GM19193 (cell line): ENCODE measurements around the gene KBTBD7.

ENCODE experiments used
- POLR2A ChIP-seq: IDR thresholded peaks from 4 replicates; pipeline ENCODE4 v1.6.1; 2011; ENCODE audit not compliant: insufficient read depth, insufficient read length; ENCODE audit errors: extremely low read depth

Gene KBTBD7

DNA sequence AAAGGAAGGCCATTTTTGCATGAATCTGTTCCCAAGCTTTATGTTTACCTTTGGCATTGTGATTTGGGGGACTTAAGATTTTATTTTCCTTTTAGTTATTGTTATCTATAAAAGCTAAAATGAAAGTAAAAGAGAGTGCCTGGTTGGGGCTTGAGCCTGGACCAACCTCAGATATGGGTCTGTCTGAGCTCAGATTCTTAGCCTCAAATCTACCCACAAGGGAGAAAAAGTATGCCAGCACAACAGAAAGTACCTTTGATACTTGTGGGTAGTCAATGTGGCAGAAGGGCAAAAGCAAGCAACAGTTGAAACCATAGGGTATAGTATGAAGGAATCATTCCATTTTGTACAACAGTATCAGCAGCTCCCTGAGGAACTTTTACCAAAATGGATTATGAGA lies 35.2 kb downstream of the KBTBD7 start:
- TF ChIP-seq POLR2A = no peak

DNA sequence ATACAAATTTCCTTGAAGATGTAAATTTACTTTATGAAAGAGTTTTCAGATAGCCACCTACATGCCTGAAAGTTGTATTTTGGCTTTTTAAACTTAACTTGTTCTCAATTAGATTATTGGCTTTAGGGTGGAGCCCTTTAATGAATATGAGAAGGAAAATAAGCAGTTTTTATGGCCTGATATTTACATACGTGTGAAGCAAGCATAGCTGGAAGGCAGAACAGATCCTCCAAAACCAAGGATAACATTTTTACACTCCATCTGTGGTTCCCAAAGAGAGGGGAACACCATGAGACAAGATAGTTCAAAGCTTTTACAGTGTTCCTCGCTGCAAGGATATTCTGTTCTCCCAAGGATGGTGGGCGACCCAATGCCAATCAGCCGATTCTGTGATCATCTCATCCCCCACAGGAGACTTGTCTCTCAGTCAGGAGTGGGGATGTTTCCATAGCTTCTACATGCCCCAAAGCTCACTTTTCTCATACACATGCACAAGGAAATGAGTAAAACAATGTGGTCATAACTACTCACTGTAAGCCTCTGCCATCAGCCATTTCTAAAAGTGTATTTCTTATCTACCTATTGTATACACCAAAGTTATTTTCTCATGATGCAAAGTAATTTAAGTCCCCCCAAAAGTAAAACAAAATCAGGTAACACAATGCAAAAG lies 37.2 kb downstream of the KBTBD7 start:
- no peak for TF ChIP-seq POLR2A

DNA sequence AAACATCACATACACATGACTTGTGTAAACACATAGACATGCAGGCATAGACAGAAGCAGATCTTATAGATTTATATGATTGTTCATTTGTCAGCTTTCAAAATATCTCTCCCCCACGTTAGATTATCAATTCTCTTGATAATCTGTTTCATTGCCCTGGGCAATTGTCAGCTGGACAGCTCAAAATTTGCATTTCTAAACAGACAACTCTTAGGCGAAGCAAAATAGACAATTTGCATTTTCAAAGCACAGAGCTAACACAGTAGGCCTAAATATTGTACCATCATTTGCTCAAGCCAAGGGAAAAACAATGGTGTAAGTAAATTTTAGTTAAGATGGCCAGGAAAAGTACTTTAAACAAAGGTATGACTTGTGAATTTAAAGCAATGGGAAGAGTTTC lies 37.7 kb downstream of the KBTBD7 start:
- no peak for TF ChIP-seq POLR2A

DNA sequence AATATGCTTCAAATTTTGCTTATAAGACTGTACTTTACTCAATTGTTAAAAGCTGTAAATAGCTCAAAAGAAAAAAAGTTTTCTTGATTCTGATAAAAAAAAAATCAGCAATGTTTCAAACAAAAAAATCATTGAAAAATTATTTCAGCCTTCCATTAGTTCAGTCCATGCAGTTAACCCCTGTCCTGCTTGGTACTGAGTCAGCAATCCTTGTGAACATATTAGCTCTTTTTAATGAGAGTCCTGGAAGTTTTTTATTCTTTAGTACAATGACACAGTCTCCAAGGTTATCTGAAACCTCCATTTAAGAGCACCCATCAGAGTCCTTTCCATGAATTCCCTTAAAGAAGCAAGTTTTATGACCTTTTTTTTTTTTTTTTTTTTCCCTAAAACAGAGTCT lies 40.3 kb downstream of the KBTBD7 start:
- no peak for TF ChIP-seq POLR2A

DNA sequence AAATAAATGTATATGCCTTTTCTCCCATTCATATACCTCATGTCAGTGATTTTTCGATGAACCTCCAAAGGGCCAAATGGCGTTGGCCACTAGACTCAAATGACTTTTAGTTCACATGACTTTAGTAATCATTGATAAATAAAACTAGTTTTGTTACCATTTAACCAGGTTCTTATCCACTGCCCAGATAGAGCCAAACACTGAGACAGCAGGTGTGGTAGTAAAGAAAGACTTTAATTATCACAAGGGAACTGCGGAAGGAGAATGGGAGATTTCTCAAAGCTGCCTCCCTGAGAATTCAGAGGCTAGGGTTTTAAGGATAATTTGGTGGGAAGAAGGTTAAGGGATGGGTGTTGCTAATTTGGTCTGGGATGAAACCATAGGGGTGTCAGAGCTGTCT lies 42.4 kb downstream of the KBTBD7 start:
- no peak for TF ChIP-seq POLR2A

DNA sequence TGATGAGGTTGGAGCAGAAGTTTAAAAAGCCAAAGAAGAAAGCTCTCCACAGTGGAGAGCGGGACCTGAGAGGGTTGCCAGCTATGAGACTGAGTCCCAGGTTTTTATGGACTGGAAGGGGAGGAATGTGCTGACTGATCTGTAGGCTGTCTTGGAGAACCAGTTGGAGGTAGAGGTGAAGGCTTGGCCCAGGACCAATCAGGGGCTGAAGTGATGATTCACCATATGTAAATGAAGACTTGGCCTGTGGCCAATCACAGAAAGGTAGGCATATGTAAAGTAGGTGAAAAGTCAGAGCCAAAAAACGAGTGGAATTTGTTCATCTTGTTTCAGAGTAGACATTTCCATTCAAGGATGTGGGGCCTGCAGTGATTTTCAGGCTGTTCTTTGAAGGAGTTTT lies 44.3 kb downstream of the KBTBD7 start:
- no peak for TF ChIP-seq POLR2A

DNA sequence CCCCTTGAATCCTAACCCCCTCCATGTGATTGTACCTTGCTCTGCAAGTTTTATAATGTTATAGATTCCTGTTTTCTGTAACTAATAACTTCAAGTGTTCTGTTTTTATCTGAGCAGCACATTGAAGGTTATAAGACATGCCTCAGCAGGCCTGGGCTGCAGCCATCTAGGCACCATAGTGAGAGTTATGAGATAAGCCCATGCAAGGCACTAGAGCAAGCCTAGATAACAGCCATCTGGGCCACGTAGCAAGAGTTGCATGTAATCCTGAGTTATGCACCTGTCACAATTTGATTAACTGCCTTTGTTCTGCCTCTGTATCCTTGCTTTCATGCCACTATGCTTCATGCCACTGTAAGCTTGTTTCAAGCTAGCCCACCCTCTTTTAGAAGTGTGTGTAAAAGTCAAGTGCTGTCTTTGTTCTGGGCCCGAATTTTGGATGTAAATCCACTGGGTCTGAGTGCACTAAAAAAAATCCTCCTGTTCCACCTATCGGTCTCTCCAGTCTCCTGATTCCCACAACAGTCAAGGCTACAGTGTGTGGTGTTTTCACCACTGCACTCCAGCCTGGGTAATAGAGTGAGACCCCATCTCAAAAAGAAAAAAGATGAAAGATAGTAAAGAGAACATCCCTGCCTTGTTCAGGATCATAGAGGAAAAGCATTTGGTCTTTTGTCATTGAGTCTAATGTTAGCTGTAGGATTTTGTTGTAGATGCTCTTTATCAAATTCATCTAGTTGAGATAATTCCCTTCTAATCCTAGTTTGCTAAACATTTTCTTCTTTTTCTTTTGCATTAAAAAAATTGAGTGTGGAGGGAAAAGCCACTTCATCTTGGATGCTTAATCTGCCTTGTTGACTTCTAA lies 45.7 kb downstream of the KBTBD7 start:
- no peak for TF ChIP-seq POLR2A

DNA sequence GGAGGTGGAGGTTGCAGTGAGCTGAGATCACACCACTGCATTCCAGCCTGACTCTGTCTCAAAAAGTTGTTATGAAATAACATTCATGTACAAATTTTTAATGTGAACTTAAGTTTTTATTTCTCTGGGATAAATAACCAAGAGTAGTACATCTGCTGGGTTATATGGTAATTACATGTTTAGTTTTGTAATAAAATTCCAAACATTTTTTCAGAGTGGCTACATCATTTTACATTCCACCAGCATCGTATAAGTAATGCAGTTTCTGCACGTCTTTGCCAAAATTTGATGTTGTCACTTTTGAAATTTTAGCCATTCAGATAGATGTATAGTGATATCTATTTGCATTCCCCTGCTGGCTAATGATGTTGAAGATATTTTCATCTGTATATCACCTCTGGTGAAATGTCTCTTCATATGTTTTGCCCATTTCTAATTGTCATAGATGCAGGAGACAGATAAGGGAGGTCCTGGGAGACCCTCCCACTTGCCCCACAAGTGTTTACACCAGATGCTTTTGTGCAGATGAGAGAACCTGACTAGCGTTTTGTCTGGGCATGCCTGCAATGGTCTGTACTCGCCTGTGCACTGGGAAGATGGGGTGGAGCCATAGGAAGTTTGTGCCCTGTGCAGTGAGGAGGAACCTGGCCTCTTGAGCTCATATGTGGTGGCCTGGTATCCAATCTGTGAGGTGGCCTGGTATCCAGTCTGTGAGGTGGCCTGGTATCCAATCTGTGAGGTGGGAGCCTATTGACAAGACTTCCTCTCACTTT lies 49.0 kb downstream of the KBTBD7 start:
- no peak for TF ChIP-seq POLR2A

DNA sequence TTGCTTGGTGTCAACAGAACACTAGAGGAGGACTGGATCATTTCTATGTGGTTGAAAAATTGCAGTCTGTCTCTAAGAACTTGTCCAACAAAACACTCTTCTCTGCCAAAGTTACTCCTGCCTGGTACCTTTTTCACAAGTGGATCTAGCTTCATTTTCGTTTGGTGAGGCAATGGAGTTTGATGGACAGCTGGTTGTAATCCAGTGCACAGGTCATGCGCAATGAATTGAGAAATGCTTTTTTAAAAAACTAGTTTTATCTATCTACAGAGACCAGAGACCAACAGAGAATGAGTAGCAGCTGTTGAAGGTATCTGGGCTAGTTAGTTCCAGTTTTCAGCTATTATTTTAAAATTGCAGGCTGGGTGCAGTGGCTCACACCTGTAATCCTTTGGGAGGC lies 49.8 kb downstream of the KBTBD7 start:
- TF ChIP-seq POLR2A = no peak
